Pancreas (tissue), 10 donors: ENCODE data around the gene KLRB1. TPM values are rescaled to one million over a fixed set of nuclear protein-coding genes. Genes with fewer than 3 reads are reported as not detected.
"Not testable (repeated sequence)": the region's sequence is repeated elsewhere in the genome, so short reads cannot be mapped to it uniquely, and the experiment has no call there.

Experiments
- ATAC-seq, 4 donors: fragments of 200-7000 bp; cut with Tn5 transposase; one replicate each; pipeline versions ENCODE4 v1.8.0 to v1.9.1; 2020; ENCODE audit warnings: mild to moderate bottlenecking in 4 of 4, moderate library complexity in 4 of 4
- DNase-seq, 6 donors: peaks; one replicate each; pipeline ENCODE4 v3.0.0-alpha.2; 2020
- FAIRE-seq: peaks from 2 replicates; lab custom pipeline; 2012; peaks lifted over from hg19 to GRCh38; lab: Jason Lieb, UNC
- H3K27ac ChIP-seq, 4 donors: fragments of 200-600 bp; sonication (generic); 1 replicate in 3 of 4; 2 replicates in 1 of 4; pipeline versions ENCODE4 v1.5.0 to v1.8.0; 2020
- H3K27me3 ChIP-seq, 4 donors: fragments of 200-600 bp; one replicate each; pipeline ENCODE4 v1.8.0; 2021
- H3K36me3 ChIP-seq, 3 donors: fragments of 200-600 bp; sonication (generic) in 1 of 3; one replicate each; pipeline versions ENCODE4 v1.5.0 to v1.8.0; 2020 to 2021
- H3K4me1 ChIP-seq, 3 donors: fragments of 200-600 bp; one replicate each; pipeline ENCODE4 v1.8.0; 2021
- H3K4me3 ChIP-seq, 4 donors: fragments of 200-600 bp; sonication (generic) in 2 of 4; one replicate each; pipeline versions ENCODE4 v1.5.0 to v1.8.0; 2020 to 2021
- H3K9me3 ChIP-seq, 4 donors: fragments of 200-600 bp; one replicate each; pipeline ENCODE4 v1.8.0; 2021
- CTCF ChIP-seq, 4 donors: fragments of 200-600 bp; sonication (generic) in 3 of 4; IDR thresholded peaks; one replicate each; pipeline versions ENCODE4 v1.5.0 to v1.8.0; 2021; ENCODE audit warnings: antibody characterized with exemption in 4 of 4
- WGBS, 2 donors: extraction: QIAGEN DNeasy Blood & Tissue Kit; methylation state at CpG; one replicate each; pipeline ENCODE4 v1.1.7; 2013; 5-methylcytosine and 5-hydroxymethylcytosine counted together
- intact Hi-C, 3 donors: fragments of 100-400 bp; cut with DNase I; formaldehyde crosslinking; loops; one replicate each; pipeline versions ENCODE4 v1.11.1 to v1.14.2; 2022
- polyA plus RNA-seq, 2 donors: library from polyadenylated mRNA; stranded (reverse); fragments of 200-250 nt; gene quantifications; one replicate each; pipeline ENCODE4 v1.2.3, GENCODE V29; 2013
- total RNA-seq, 6 donors: library from RNA; stranded (reverse); fragmentation: NEBNext Ultra II Directional in 4 of 6; extraction: Animal tissue kit (Norgen Biotek cat#: 25700) in 4 of 6; gene quantifications; one replicate each; pipeline versions ENCODE4 v1.2.1 to v1.2.4, GENCODE V29; 2021 to 2023
- donor health status: healthy with polysubstance abuse.
- donor health status: DM: no; HTN: no; CAD: no; lungs with moderate emphysema.
- donor health status: DM: no; HTN: no; CAD: no.
- donor health status: control.
- donor health status: control.
- donor health status: Bipolar disorder and iron deficiency.
- donor health status: DM: yes; HTN: yes; CAD: no.
- donor health status: DM: no; HTN: no; CAD: no.
- donor health status: DM: no; HTN: no; CAD: no.
- donor health status: DM: yes; HTN: yes; CAD: no.

The KLRB1 gene
- total and polyA plus RNA-seq, 8 donors: 0.12 to 1.00 (median 0.16) TPM; not detected in 1

DNA sequence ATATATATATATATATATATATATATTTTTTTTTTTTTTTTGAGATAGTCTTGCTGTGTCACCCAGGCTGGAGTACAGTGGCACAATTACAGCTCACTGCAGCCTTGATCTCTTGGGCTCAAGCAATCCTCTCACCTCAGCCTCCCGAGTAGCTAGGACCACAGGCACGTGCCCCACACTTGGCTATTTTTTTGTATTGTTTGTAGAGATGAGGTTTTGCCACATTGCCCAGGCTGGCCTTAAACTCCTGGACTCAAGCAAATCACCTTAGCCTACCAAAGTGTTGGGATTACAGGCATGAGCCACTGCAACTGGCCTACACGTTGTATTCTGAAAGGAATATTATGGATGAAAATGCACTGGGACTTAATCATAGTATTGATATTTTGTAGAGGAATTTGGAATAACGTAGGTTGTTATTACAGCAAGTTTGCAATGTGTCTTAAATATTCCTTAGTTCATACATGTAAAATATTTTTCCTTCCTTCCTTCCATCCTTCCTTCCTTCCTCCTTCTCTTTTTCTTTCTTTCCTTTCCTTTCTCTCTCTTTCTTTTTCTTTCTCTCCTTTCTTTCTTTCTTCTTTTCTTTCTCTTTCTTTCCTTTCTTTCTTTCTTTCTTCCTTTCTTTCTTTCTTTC, 862 bp downstream of the KLRB1 start:
- Histone ChIP-seq H3K36me3 (no peaks in the 10 kb centered on the region), H3K27ac (no peak overlapping the region), H3K4me1 (no peaks in the 10 kb centered on the region), H3K4me3 (no peak overlapping the region), H3K9me3 (no peaks in the 10 kb centered on the region), H3K27me3 (no peaks in the 10 kb centered on the region)
- FAIRE-seq (no peak), ATAC-seq (no peak), DNase-seq (no peak)
- 81 to 90% methylated on average over 4 of the region's 4 CpGs for WGBS, 2 donors
- no peak for TF ChIP-seq CTCF (IDR thresholded peaks at IDR 0.05)
- intact Hi-C loops: no loop called here

- ATAC-seq: no peak
- WGBS, 2 donors: 86 to 92% methylated on average over 3 of the region's 3 CpGs
- H3K4me1 ChIP-seq: no peaks in the 10 kb centered on the region
- intact Hi-C loops: no loop called here
- no peak for FAIRE-seq
- no peak overlapping the region for H3K27ac ChIP-seq
- H3K9me3 ChIP-seq: no peaks in the 10 kb centered on the region
- no peaks in the 10 kb centered on the region for H3K27me3 ChIP-seq
- H3K36me3 ChIP-seq: no peaks in the 10 kb centered on the region
- TF ChIP-seq CTCF (IDR thresholded peaks at IDR 0.05): no peak
- no peak overlapping the region for H3K4me3 ChIP-seq
- no peak for DNase-seq
These were observed 1.5 kb downstream of the KLRB1 start for GRCh38 chr12:9606247-9606646.

DNA sequence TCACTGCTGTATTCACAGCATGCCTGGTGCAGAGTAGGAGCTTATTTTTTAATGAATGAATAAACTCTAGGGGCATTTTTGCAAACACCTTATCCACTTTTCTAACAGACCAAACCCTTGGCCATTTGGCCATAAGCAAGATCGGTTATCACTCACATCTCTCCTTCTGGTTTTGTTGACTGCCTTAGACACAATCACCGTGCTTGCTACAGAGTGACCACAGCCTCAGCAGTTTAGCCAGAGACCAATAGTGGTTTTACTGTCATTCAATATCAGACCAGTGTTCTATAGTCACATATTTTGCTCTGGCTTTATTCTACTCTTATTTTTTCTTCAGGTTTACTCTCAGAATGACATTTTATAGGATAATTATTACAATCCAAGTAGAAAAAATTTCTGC, 2.2 kb downstream of the KLRB1 start:
- intact Hi-C loops: no loop called here
- no peak for FAIRE-seq

DNA sequence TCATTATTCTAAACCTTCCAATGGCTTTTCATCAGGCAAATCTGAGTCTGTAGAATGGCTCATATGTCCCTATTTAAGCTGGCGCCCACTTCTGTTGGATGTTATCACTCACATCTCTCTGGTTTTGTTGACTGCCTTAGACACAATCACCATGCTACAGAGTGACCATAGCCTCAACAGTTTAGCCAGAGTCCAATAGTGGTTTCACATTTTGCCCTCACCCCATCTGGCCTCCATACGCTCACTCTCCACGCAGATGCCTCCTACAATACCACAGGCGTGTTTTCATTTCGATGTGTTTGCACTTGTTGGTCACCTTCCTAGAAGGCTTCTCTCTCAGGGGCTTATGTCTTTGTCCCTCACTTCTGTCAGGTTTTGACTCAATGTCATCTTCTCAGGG, 3.4 kb downstream of the KLRB1 start:
- intact Hi-C loops: no loop called here
- no peak overlapping the region for H3K27ac ChIP-seq
- H3K27me3 ChIP-seq: no peaks in the 10 kb centered on the region
- WGBS, 2 donors: 97 to 99% methylated on average over 5 of the region's 5 CpGs
- H3K36me3 ChIP-seq: no peaks in the 10 kb centered on the region
- no peaks in the 10 kb centered on the region for H3K9me3 ChIP-seq
- no peak for TF ChIP-seq CTCF (IDR thresholded peaks at IDR 0.05)
- FAIRE-seq (no peak), DNase-seq (no peak), ATAC-seq (no peak)
- peaks cover 0 to 5% (median 0%) of the 10 kb centered on the region in 3 donors for H3K4me1 ChIP-seq
- no peak overlapping the region for H3K4me3 ChIP-seq

More for the DNA sequence above, 2.2 kb downstream of the KLRB1 start:
- no peak for TF ChIP-seq CTCF (IDR thresholded peaks at IDR 0.05)
- Histone ChIP-seq H3K4me3 (no peak overlapping the region), H3K4me1 (no peaks in the 10 kb centered on the region), H3K27me3 (no peaks in the 10 kb centered on the region), H3K36me3 (no peaks in the 10 kb centered on the region), H3K9me3 (no peaks in the 10 kb centered on the region), H3K27ac (no peak overlapping the region)
- WGBS, 2 donors: 94 to 98% methylated on average over 2 of the region's 2 CpGs
- no peak for DNase-seq
- ATAC-seq: no peak

DNA sequence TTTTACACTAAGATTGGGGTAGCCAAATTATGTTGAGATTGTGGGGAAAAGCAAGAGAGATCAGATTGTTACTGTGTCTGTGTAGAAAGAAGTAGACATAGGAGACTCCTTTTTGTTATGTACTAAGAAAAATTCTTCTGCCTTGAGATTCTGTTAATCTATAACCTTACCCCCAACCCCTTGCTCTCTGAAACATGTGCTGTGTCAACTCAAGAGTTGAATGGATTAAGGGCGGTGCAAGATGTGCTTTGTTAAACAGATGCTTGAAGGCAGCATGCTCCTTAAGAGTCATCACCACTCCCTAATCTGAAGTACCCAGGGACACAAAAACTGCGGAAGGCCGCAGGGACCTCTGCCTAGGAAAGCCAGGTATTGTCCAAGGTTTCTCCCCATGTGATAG, 7.3 kb downstream of the KLRB1 start:
- not testable (repeated sequence) for H3K4me3 ChIP-seq

More for the DNA sequence above, 7.3 kb downstream of the KLRB1 start:
- H3K36me3 ChIP-seq, H3K27me3 ChIP-seq, intact Hi-C loops, FAIRE-seq, ATAC-seq, H3K9me3 ChIP-seq, H3K27ac ChIP-seq, DNase-seq: not testable (repeated sequence)
- peaks cover 0 to 15% (median 0%) of the 10 kb centered on the region in 3 donors for H3K4me1 ChIP-seq
- 68 to 71% methylated on average over 3 of the region's 3 CpGs for WGBS, 2 donors
